ENCODE data around the gene TSPAN7. TPM values are rescaled to one million over a fixed set of nuclear protein-coding genes. Genes with fewer than 3 reads are reported as not detected.

TSPAN7 gene
- polyA plus RNA-seq, 2 of the 4 experiments (the other 2 are of a cell fraction) = 2.5 to 6.1 TPM

DNA sequence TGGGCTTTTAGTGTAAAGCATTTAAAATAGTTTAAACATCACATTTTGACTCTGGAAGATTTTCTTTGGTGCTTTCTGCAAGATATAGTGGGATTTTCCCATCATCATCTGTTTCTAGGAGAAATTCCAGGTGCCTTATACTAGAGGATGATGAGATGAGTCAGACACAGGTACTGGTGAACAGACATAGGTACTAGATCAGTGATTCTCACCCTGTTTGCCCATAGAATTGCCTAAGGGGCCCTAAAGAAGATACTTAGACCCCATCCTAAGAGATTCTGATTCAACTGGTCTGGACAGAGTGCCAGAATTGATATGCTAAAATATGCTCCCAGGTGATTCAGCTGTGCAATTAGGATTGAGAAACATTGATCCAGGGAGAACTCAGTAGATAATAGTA is 9.7 kb downstream of the TSPAN7 start:
- ATAC-seq (no peak), FAIRE-seq (no peak), DNase-seq (ENCODE audit: low read depth in 1 of 2, low spot score in 1 of 2) (no peak)
- Histone ChIP-seq H3K4me2 (peak overlapping the region; percentile 41; the same call in 2 of the 3 replicates), H3K4me1 (peaks cover 12% of the 10 kb centered on the region; the same call in 1 of the 3 replicates), H3K9me3 (no peaks in the 10 kb centered on the region), H3K4me3 (no peak overlapping the region), H3K27ac (no peak overlapping the region)
- peak; percentile 28; the same call in 1 of the 2 replicates for TF ChIP-seq RFX5 (IDR thresholded peaks at IDR 0.05)
- TF ChIP-seq, protein P1, sequence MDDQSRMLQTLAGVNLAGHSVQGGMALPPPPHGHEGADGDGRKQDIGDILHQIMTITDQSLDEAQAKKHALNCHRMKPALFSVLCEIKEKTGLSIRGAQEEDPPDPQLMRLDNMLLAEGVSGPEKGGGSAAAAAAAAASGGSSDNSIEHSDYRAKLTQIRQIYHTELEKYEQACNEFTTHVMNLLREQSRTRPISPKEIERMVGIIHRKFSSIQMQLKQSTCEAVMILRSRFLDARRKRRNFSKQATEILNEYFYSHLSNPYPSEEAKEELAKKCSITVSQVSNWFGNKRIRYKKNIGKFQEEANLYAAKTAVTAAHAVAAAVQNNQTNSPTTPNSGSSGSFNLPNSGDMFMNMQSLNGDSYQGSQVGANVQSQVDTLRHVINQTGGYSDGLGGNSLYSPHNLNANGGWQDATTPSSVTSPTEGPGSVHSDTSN (IDR thresholded peaks at IDR 0.05) = no peak
- POLR2A ChIA-PET = no interaction called here
- CTCF ChIA-PET = no interaction called here

DNA sequence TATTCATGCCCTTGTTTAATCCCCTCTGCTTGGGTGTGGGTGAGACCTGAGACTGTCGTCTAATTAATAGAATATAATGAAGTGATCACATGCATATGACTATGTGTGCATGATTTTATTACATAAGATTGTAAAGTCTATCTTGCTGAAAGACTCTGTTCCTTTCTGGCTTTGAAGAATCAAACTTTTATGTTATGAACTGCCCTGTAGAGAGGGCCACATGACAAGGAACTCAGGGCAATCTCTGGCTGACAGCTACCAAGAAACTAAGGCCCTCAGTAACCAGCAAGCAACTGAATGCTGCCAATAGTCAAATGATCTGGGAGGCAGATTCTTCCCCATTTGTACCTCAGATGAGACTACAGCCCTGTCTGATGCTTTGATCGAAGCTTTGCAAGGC is 13.5 kb downstream of the TSPAN7 start:
- 62% methylated on average over 2 of the region's 2 CpGs for WGBS (ENCODE audit: missing lambda C conversion rate)
- no peak for DNase-seq (ENCODE audit: low read depth in 1 of 2, low spot score in 1 of 2)
- peaks cover 11% of the 10 kb centered on the region; the same call in 1 of the 3 replicates for H3K4me1 ChIP-seq
- H3K4me3 ChIP-seq = no peak overlapping the region
- TF ChIP-seq JUN (IDR thresholded peaks at IDR 0.05) (no peak), MAZ (IDR thresholded peaks at IDR 0.05; ENCODE audit: borderline replicate concordance, low read depth, low read length) (no peak), GATA3 (IDR thresholded peaks at IDR 0.05; ENCODE audit: borderline replicate concordance) (no peak), EHMT2 (IDR thresholded peaks at IDR 0.05; ENCODE audit: low read depth) (no peak), HOXB13 (CRISPR knock-in tag; IDR thresholded peaks at IDR 0.05; ENCODE audit: low read depth) (no peak), CHD4 (IDR thresholded peaks at IDR 0.05; ENCODE audit: borderline replicate concordance) (no peak)
- TF ChIP-seq, protein P2, sequence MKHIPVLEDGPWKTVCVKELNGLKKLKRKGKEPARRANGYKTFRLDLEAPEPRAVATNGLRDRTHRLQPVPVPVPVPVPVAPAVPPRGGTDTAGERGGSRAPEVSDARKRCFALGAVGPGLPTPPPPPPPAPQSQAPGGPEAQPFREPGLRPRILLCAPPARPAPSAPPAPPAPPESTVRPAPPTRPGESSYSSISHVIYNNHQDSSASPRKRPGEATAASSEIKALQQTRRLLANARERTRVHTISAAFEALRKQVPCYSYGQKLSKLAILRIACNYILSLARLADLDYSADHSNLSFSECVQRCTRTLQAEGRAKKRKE (CRISPR knock-in tag; IDR thresholded peaks at IDR 0.05; ENCODE audit: low read depth) = no peak
- TF ChIP-seq, protein P3, sequence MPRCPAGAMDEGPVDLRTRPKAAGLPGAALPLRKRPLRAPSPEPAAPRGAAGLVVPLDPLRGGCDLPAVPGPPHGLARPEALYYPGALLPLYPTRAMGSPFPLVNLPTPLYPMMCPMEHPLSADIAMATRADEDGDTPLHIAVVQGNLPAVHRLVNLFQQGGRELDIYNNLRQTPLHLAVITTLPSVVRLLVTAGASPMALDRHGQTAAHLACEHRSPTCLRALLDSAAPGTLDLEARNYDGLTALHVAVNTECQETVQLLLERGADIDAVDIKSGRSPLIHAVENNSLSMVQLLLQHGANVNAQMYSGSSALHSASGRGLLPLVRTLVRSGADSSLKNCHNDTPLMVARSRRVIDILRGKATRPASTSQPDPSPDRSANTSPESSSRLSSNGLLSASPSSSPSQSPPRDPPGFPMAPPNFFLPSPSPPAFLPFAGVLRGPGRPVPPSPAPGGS (IDR thresholded peaks at IDR 0.05) = no peak
- ATAC-seq = no peak
- H3K27ac ChIP-seq = no peak overlapping the region
- FAIRE-seq = no peak
- no peak overlapping the region for H3K4me2 ChIP-seq
- no peaks in the 10 kb centered on the region for H3K9me3 ChIP-seq
- POLR2A ChIA-PET = no interaction called here
- CTCF ChIA-PET = no interaction called here

DNA sequence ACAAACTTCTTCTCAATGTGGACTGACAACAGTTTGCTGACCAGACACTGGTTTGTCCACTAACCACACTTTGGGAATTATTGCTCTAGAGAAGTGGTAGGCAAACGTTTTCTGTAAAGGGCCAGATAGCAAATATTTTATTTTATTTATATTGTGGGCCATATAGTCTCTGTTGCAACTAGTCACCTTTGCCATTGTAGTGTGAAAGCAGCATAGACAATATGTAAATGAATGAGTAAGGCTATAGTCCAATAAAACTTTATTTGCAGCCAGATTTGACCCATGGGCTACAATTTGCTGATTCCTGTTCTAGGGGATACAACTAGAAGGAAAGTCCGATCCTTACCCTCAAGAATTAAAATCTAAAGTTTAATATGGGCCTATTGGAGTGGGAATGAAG is 14.5 kb downstream of the TSPAN7 start:
- Histone ChIP-seq H3K4me2 (no peak overlapping the region), H3K4me3 (no peak overlapping the region), H3K9me3 (no peaks in the 10 kb centered on the region), H3K4me1 (peaks cover 2% of the 10 kb centered on the region; the same call in 1 of the 3 replicates), H3K27ac (no peak overlapping the region)
- WGBS (ENCODE audit: missing lambda C conversion rate) = 26% methylated on average over 2 of the region's 2 CpGs
- TF ChIP-seq RNF2 (IDR thresholded peaks at IDR 0.05; ENCODE audit: borderline replicate concordance, low read depth) (no peak), FOXS1 (CRISPR knock-in tag; IDR thresholded peaks at IDR 0.05) (no peak), CBX2 (IDR thresholded peaks at IDR 0.05; ENCODE audit: borderline replicate concordance, low read depth) (no peak), FOSL2 (IDR thresholded peaks at IDR 0.05) (no peak), FOSL2 (CRISPR knock-in tag; IDR thresholded peaks at IDR 0.05) (no peak), PHF8 (IDR thresholded peaks at IDR 0.05; ENCODE audit: borderline replicate concordance, low read depth) (no peak), RAD21 (conservative IDR thresholded peaks at IDR 0.05 in 1 of 2, IDR thresholded peaks at IDR 0.05 in 1 of 2) (no peak), EP300 (IDR thresholded peaks at IDR 0.05) (no peak), GATA3 (IDR thresholded peaks at IDR 0.05; ENCODE audit: borderline replicate concordance) (no peak), HEYL (CRISPR knock-in tag; IDR thresholded peaks at IDR 0.05) (no peak)
- POLR2A ChIA-PET = no interaction called here
- ATAC-seq (no peak), DNase-seq (ENCODE audit: low read depth in 1 of 2, low spot score in 1 of 2) (no peak), FAIRE-seq (no peak)
- CTCF ChIA-PET = no interaction called here

Data from A549 (cell line).